HG02763 (cell line): ENCODE measurements around the gene TRNAU1AP.

Source experiments
- ATAC-seq: cut with Tn5 transposase; IDR thresholded peaks from one replicate; pipeline ENCODE4 v1.9.1; 2021; ENCODE audit warnings: mild to moderate bottlenecking, moderate library complexity; ENCODE audit not compliant: unreplicated experiment

TRNAU1AP gene

GRCh38 chr1:28604411-28604810, 51.5 kb downstream of the TRNAU1AP start:
- no peak for ATAC-seq

GRCh38 chr1:28604962-28605361, 52.1 kb downstream of the TRNAU1AP start:
- ATAC-seq: no peak

GRCh38 chr1:28606771-28607170, 53.9 kb downstream of the TRNAU1AP start:
- ATAC-seq: no peak

- no peak for ATAC-seq
These were observed 60.3 kb downstream of the TRNAU1AP start for GRCh38 chr1:28613175-28613574.
